NCI-H128 (cell line): ENCODE data around the gene IPMK.
"Not testable (repeated sequence)": the region's sequence is repeated elsewhere in the genome, so short reads cannot be mapped to it uniquely, and the experiment has no call there.

Experiments used
- DNase-seq: peaks from one replicate; lab custom pipeline; 2025; ENCODE audit not compliant: unreplicated experiment; lab: John Stamatoyannopoulos, UW

IPMK gene

GRCh38 chr10:58229856-58230255 is 37.8 kb downstream of the IPMK start:
- DNase-seq: not testable (repeated sequence)

- DNase-seq: no peak
These were observed 42.0 kb downstream of the IPMK start for GRCh38 chr10:58225654-58226053.

GRCh38 chr10:58220769-58221451 is 46.8 kb downstream of the IPMK start:
- no peak for DNase-seq

GRCh38 chr10:58219875-58220274 is 47.8 kb downstream of the IPMK start:
- no peak for DNase-seq

- DNase-seq: no peak
These were observed 50.1 kb downstream of the IPMK start for GRCh38 chr10:58217612-58218011.

GRCh38 chr10:58212622-58213021 is 55.1 kb downstream of the IPMK start:
- DNase-seq: no peak

GRCh38 chr10:58210160-58210559 is 57.5 kb downstream of the IPMK start:
- no peak for DNase-seq

- no peak for DNase-seq
These were observed 58.0 kb downstream of the IPMK start for GRCh38 chr10:58209669-58210068.

- DNase-seq: no peak
These were observed 61.4 kb downstream of the IPMK start for GRCh38 chr10:58206251-58206650.

GRCh38 chr10:58201704-58202103 is 66.0 kb downstream of the IPMK start:
- no peak for DNase-seq

- no peak for DNase-seq
These were observed 78.4 kb downstream of the IPMK start for GRCh38 chr10:58189269-58189668.

GRCh38 chr10:58184120-58184670 is 83.5 kb downstream of the IPMK start:
- no peak for DNase-seq

- DNase-seq: no peak
These were observed 87.0 kb downstream of the IPMK start for GRCh38 chr10:58180666-58181065.

- no peak for DNase-seq
These were observed 88.5 kb downstream of the IPMK start for GRCh38 chr10:58179238-58179637.

- DNase-seq: no peak
These were observed 88.9 kb downstream of the IPMK start for GRCh38 chr10:58178811-58179210.

- DNase-seq: no peak
These were observed 90.2 kb downstream of the IPMK start for GRCh38 chr10:58177362-58177947.

GRCh38 chr10:58175990-58176900 is 91.4 kb downstream of the IPMK start:
- DNase-seq: no peak

GRCh38 chr10:58174831-58175230 is 92.9 kb downstream of the IPMK start:
- DNase-seq: no peak

- no peak for DNase-seq
These were observed 94.3 kb downstream of the IPMK start for GRCh38 chr10:58173391-58173790.

- DNase-seq: no peak
These were observed 96.5 kb downstream of the IPMK start for GRCh38 chr10:58171146-58171545.

- no peak for DNase-seq
These were observed 103.2 kb downstream of the IPMK start for GRCh38 chr10:58164517-58164916.

GRCh38 chr10:58158806-58159205 is 108.9 kb downstream of the IPMK start:
- DNase-seq: no peak
